HG02571 (cell line): ENCODE data around the gene HS2ST1.

Source experiments
- ATAC-seq: cut with Tn5 transposase; IDR thresholded peaks from one replicate; pipeline ENCODE4 v1.9.1; 2021; ENCODE audit warnings: mild to moderate bottlenecking, moderate library complexity; ENCODE audit not compliant: unreplicated experiment

Gene HS2ST1

GRCh38 chr1:87155170-87155569, 240.7 kb downstream of the HS2ST1 start:
- no peak for ATAC-seq

DNA sequence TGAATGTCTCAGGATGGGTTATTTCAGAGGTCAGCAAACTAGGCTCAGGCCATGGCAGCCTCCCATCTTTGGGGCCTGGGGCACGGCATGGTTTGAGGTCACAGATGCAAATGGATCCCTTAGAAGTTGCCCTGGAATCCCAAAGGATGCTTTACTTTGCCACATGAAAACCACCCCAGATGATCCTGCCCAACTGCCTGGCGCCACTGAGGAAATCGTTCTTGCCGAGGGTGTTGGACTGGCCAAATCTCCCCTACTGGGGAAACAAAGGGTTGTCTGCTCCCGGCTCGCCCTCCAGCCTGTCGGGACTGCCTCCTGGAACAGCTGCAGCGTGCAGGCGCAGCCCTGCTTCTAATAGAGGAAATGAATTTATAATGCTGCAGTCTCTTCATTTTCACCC, 241.2 kb downstream of the HS2ST1 start:
- ATAC-seq: no peak

- ATAC-seq: no peak
These were observed 241.7 kb downstream of the HS2ST1 start for GRCh38 chr1:87156124-87156523.

DNA sequence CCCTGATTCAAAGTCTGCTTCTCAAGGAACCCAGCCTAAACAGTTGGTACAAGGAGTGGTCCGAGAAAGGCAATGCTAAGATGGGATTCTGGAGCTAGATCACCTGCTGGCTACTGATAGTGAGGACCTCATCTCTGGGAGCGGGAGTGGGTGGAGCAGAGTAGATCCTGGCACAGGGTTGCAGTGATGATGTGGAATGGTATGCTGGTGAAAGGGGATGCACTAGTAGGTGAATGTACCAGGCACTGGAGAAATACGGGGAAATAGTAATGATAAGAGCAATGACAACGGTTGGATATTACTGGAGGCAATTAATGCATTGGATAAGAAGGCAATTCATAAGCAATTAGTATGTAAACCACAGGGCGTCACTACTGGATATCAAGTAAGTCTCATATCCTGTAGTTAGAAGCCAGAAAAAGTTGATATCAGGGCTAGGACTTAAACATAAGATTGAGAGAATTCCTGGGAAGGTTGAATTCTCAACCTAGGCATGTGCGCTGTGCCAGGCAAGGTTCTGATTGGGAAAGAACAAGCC, 245.0 kb downstream of the HS2ST1 start:
- no peak for ATAC-seq
